Measurements from ENCODE around the gene ATP6V0C. TPM values are rescaled to one million over a fixed set of nuclear protein-coding genes. Genes with fewer than 3 reads are reported as not detected.
"Not testable (repeated sequence)": the region's sequence is repeated elsewhere in the genome, so short reads cannot be mapped to it uniquely, and the experiment has no call there.

Gene ATP6V0C
- total RNA-seq, 5 donors from 2014 or later (not counting 1 experiment from before 2014, with no cell fraction given) = 122 to 161 (median 128) TPM

DNA sequence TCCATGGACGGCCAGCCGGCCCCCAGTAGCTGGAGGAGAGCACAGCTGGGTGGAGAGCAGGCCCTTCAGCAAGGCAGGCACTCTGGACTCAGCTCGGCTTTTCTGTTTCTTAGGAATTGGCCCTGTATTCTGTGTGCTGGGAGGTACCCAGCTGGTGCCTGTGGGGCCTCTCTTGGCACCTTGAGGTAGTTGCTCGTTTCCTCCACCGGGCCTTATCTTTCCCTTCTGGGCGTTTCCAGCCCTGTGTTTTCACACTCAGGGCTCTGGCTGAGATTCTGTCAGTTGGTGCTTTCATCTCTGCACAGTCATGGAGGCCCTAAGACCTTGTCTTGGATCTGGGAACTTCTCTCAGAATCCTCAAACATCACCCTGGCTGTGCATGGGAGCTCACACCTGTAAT lies 53.8 kb downstream of the ATP6V0C start:
- H3K4me3 ChIP-seq (ENCODE audit: control insufficient read depth in 1 of 2, extremely low read depth in 1 of 2, low read length in 1 of 2); H3K27ac ChIP-seq (ENCODE audit: low read length); H3K27me3 ChIP-seq (replicated peaks in 1 of 2; ENCODE audit: control insufficient read depth in 2 of 2, extremely low read depth in 1 of 2, insufficient read depth in 2 of 2, low read length in 1 of 2); H3K36me3 ChIP-seq (ENCODE audit: control insufficient read depth in 2 of 2, extremely low read depth in 1 of 2, insufficient read depth in 1 of 2, low read length in 1 of 2); H3K4me1 Mint-ChIP-seq; DNase-seq; H3K9me3 ChIP-seq; CTCF ChIA-PET; H3K36me3 Mint-ChIP-seq; ATAC-seq (replicated peaks in 1 of 4); H3K27me3 Mint-ChIP-seq; H3K9me3 Mint-ChIP-seq; H3K4me3 Mint-ChIP-seq; POLR2A ChIA-PET; H3K4me1 ChIP-seq (ENCODE audit: control insufficient read depth in 1 of 2, extremely low read depth in 1 of 2, insufficient read depth in 2 of 2, low read length in 2 of 2); H3K27ac Mint-ChIP-seq: not testable (repeated sequence)
- WGBS (ENCODE audit: insufficient coverage) = no CpG with 5 or more reads among the region's 6 CpGs

DNA sequence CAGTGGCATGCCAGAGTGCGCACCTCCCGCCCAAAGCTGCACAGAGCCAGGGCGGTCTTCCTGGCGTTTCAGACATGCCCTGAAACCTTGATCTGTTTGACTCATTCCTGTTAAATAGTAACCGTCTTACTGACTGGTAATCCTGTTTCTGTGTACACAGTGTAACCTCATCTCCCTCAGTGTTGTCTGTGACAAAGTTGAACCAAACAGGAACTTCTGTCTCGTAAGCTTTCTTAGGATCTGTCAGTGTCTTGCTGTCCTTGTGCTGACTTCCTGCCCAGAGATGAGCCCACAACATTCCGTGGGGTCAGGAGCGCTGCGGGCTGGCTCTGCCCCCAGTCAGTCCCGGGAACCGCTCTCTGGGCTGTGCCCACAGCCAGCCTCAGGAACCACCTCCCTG lies 54.8 kb downstream of the ATP6V0C start:
- H3K9me3 ChIP-seq; H3K27ac Mint-ChIP-seq; H3K36me3 ChIP-seq (ENCODE audit: control insufficient read depth in 2 of 2, extremely low read depth in 1 of 2, insufficient read depth in 1 of 2, low read length in 1 of 2); POLR2A ChIA-PET; H3K27me3 Mint-ChIP-seq; H3K4me3 Mint-ChIP-seq; DNase-seq; H3K36me3 Mint-ChIP-seq; ATAC-seq (replicated peaks in 1 of 4); CTCF ChIA-PET; H3K27ac ChIP-seq (ENCODE audit: low read length); H3K4me1 ChIP-seq (ENCODE audit: control insufficient read depth in 1 of 2, extremely low read depth in 1 of 2, insufficient read depth in 2 of 2, low read length in 2 of 2); H3K4me3 ChIP-seq (ENCODE audit: control insufficient read depth in 1 of 2, extremely low read depth in 1 of 2, low read length in 1 of 2); H3K27me3 ChIP-seq (replicated peaks in 1 of 2; ENCODE audit: control insufficient read depth in 2 of 2, extremely low read depth in 1 of 2, insufficient read depth in 2 of 2, low read length in 1 of 2); H3K9me3 Mint-ChIP-seq; H3K4me1 Mint-ChIP-seq: not testable (repeated sequence)
- no CpG with 5 or more reads among the region's 11 CpGs for WGBS (ENCODE audit: insufficient coverage)

Other genes with a start within 250 kb of the ATP6V0C start
- 100 to 1,000 TPM; 163 to 203 (median 181) TPM for gene RNPS1, start 245.8 kb upstream of the ATP6V0C start, total RNA-seq
- 10 to 100 TPM in 2 of 5 donors, 1 to 10 TPM in 3; 6.6 to 11.1 (median 9.9) TPM for gene ABCA3, start 173.2 kb upstream of the ATP6V0C start, total RNA-seq
- gene CCNF, start 84.5 kb upstream of the ATP6V0C start, total RNA-seq = 1 to 10 TPM; 3.5 to 5.1 (median 4.0) TPM
- gene TEDC2, start 53.8 kb upstream of the ATP6V0C start, total RNA-seq = 1 to 10 TPM in 2 of 5 donors, under 1 TPM in 3; 0.85 to 1.8 (median 0.93) TPM
- not detected for gene NTN3, start 42.7 kb upstream of the ATP6V0C start, total RNA-seq
- 10 to 100 TPM in 3 of 5 donors, 1 to 10 TPM in 2; 8.3 to 22.2 (median 10.7) TPM for gene TBC1D24, start 38.8 kb upstream of the ATP6V0C start, total RNA-seq
- gene AMDHD2, start 6.4 kb downstream of the ATP6V0C start, total RNA-seq = 100 to 1,000 TPM; 104 to 215 (median 122) TPM
- 1 to 10 TPM in 3 of 5 donors, under 1 TPM in 1, not detected in 1; 0.26 to 3.1 (median 1.1) TPM for gene CEMP1, start 17.5 kb downstream of the ATP6V0C start, total RNA-seq
- gene PDPK1, start 24.1 kb downstream of the ATP6V0C start, total RNA-seq = 10 to 100 TPM; 49.8 to 68.4 (median 67.3) TPM
- 10 to 100 TPM; 19.5 to 29.1 (median 26.3) TPM for gene KCTD5, start 168.6 kb downstream of the ATP6V0C start, total RNA-seq
- gene PRSS27, start 206.3 kb downstream of the ATP6V0C start, total RNA-seq = 1 to 10 TPM in 3 of 5 donors, under 1 TPM in 2; 0.70 to 2.0 (median 1.1) TPM
- 1,000 to 10,000 TPM in 2 of 5 donors, 100 to 1,000 TPM in 3; 784 to 1,343 (median 947) TPM for gene SRRM2, start 238.7 kb downstream of the ATP6V0C start, total RNA-seq

Data from T-cell (primary cell).